ENCODE measurements around the gene LTC4S.

The LTC4S gene

DNA sequence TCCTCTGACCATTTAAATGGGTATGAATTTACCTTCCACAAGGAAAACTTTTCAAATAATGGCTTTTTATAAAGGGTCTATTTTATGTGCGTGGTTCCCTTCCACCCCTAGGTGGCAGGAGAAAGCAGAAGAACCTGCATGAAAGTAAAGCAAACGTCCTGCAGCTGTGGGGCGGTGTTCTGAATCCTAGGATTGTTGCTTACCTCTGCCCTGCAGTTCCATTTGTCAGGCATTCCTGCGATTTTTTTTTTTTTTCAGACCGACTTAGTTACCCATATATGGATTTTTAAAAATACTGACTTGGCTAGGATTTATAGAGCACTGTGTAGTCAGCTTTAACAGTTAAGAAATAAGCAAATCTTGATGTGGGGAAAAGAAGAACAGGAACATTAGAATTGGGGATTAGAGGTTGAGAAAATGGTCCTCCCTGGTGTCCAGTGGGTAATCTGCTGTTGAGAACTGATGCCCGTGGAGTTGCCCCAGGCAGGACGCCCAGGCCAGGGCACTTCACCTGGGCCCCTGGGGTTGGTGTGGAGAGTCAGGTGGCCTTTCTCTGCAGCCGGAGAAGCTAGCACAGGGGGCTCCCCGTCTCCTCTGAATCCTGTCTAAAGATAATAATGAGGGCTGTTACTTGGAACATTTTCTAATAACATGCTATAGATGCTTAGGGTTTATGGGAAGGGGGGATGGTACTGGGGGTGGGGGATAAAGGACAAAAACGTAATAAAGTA lies 30.4 kb upstream of the LTC4S start:
- TF ChIP-seq, protein P1, sequence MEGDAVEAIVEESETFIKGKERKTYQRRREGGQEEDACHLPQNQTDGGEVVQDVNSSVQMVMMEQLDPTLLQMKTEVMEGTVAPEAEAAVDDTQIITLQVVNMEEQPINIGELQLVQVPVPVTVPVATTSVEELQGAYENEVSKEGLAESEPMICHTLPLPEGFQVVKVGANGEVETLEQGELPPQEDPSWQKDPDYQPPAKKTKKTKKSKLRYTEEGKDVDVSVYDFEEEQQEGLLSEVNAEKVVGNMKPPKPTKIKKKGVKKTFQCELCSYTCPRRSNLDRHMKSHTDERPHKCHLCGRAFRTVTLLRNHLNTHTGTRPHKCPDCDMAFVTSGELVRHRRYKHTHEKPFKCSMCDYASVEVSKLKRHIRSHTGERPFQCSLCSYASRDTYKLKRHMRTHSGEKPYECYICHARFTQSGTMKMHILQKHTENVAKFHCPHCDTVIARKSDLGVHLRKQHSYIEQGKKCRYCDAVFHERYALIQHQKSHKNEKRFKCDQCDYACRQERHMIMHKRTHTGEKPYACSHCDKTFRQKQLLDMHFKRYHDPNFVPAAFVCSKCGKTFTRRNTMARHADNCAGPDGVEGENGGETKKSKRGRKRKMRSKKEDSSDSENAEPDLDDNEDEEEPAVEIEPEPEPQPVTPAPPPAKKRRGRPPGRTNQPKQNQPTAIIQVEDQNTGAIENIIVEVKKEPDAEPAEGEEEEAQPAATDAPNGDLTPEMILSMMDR (IDR thresholded peaks at IDR 0.05; ENCODE audit: control extremely low read depth, extremely low read depth, low read depth, missing control alignments): peak; percentile 84
- CTCF ChIA-PET: interaction anchor here (0.8 to 4.6 kb wide), 32 partner anchors 8 to 565 kb away, joined by 3 to 49 read pairs (median 4); partner anchors contain the start of genes HNRNPH1, LTC4S, MAML1 and MRNIP
- peak; percentile 73 for DNase-seq (ENCODE audit: extremely low spot score)
- POLR2A ChIA-PET: interaction anchor here (0.6 to 0.8 kb wide), 2 partner anchors 13 to 19 kb away, joined by 3 read pairs; no protein-coding TSS in a partner anchor

DNA sequence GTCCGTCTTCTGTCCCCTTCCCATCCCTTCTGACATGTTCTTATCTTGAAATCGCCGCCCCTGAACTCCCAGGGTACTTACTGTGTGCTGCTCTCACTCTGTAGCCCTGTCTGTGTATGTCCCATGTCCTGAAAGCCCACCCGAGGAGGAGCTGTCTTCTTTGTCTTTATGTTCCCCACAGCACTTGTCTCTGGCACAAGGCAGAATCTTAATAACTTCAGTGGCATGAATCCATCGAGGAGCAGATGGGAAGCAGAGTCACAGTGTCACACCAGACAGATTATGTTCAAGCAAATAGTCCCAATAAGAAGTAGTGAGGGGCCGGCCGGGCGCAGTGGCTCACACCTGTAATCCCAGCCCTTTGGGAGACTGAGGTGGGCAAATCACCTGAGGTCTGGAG lies 29.7 kb upstream of the LTC4S start:
- DNase-seq (ENCODE audit: extremely low spot score): no peak

DNA sequence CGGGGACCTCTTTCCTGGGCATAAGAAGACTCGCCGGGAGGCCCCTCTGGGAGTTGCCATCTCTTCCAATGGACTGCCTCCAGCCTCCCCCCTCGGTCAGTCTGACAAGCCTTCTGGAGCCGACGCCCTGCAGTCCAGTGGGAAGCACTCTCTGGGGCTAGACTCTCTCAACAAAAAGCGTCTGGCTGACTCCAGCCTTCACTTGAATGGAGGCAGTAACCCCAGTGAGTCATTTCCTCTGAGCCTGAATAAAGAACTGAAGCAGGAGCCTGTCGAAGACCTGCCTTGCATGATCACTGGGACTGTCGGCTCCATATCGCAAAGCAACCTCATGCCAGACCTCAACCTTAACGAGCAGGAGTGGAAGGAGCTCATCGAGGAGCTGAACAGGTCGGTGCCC lies 28.4 kb upstream of the LTC4S start:
- CTCF ChIA-PET: interaction anchor here (4.0 kb wide), 2 partner anchors 10 to 12 kb away, joined by 28 to 34 read pairs; no protein-coding TSS in a partner anchor

More for the DNA sequence above, 29.7 kb upstream of the LTC4S start:
- ChIA-PET CTCF (interaction anchor here (1.2 to 4.6 kb wide), 10 partner anchors 10 to 294 kb away, joined by 3 to 49 read pairs (median 20); partner anchors contain the start of genes LTC4S and MAML1), POLR2A (no interaction called here)
- TF ChIP-seq, protein P1 (IDR thresholded peaks at IDR 0.05; ENCODE audit: control extremely low read depth, extremely low read depth, low read depth, missing control alignments): no peak

DNA sequence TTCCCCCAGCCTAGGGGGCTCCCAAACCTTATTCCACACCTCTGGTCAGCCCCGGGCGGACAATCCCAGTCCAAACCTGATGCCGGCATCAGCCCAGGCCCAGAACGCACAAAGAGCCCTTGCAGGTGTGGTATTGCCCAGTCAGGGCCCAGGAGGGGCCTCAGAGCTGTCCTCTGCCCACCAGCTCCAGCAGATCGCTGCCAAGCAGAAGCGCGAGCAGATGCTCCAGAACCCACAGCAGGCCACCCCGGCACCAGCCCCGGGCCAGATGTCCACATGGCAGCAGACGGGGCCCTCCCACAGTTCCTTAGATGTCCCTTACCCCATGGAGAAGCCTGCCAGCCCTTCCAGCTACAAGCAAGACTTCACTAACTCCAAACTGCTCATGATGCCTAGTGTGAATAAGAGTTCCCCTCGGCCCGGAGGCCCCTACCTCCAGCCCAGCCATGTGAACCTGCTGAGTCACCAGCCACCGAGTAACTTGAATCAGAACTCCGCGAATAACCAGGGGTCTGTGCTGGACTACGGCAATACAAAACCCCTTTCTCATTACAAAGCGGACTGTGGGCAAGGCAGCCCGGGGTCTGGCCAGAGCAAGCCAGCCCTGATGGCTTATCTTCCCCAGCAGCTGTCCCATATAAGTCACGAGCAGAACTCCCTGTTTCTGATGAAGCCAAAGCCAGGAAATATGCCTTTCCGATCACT lies 27.6 kb upstream of the LTC4S start:
- TF ChIP-seq, protein P1 (IDR thresholded peaks at IDR 0.05; ENCODE audit: control extremely low read depth, extremely low read depth, low read depth, missing control alignments): no peak
- DNase-seq (ENCODE audit: extremely low spot score): no peak
- ChIA-PET CTCF (no interaction called here), POLR2A (no interaction called here)

More for the DNA sequence above, 28.4 kb upstream of the LTC4S start:
- TF ChIP-seq, protein P1 (IDR thresholded peaks at IDR 0.05; ENCODE audit: control extremely low read depth, extremely low read depth, low read depth, missing control alignments): no peak
- POLR2A ChIA-PET: no interaction called here
- no peak for DNase-seq (ENCODE audit: extremely low spot score)

DNA sequence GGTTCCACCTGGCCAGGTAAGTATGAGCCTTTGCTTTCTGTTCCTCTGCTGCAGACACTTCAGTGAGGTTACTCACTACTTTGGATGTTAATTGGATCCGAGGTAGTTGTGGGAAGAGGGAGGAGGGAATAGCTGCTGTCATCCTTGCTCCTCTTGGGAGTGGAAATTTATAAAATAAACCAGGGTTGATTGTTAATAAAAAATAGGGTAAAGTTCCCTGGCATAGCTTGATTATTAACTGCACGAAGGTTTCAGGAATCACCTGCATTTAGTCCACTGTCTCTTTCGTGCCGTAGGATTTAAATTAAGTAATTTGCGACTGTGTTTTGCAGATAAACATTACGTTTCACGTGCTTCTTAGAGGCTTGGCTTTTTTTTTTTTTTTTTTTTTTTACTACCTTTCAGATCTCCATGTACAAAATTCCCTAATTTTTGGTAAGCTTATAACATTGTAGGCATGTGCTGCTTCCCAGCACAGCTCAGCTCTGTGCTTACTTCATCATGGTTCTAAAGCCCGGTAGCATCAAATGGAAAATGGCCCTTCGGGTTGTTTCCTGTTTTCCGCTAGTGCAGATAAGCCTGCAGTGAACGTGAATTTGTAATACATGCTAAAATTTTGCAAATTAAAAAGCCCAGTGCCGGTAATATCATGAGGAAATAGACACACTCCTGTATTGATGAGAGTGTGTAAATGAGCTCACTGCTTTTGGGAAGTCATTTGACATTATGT lies 26.9 kb upstream of the LTC4S start:
- CTCF ChIA-PET: interaction anchor here (1.5 to 2.5 kb wide), 3 partner anchors 8 to 36 kb away, joined by 4 to 14 read pairs (median 10); no protein-coding TSS in a partner anchor
- TF ChIP-seq, protein P1 (IDR thresholded peaks at IDR 0.05; ENCODE audit: control extremely low read depth, extremely low read depth, low read depth, missing control alignments): no peak
- POLR2A ChIA-PET: no interaction called here
- DNase-seq (ENCODE audit: extremely low spot score): no peak

Measured in GM10248 (cell line).